Dedifferentiated amniotic fluid mesenchymal stem cell (primary cell): Measurements from ENCODE around the gene ZNF317.
A peak's percentile ranks its signal among the peaks of the same experiment; 100 is the strongest.

ENCODE experiments used
- DNase-seq: peaks from one replicate; pipeline ENCODE4 v3.0.0-alpha.2; 2016; ENCODE audit errors: extremely low spot score

Gene ZNF317

GRCh38 chr19:9140159-9140874 lies at the start of gene ZNF317:
Gene ZNF317 (plus strand): TSS chr19:9140397. CDS start chr19:9156017, 15,620 bp downstream.
- DNase-seq: peak; percentile 96

- no peak for DNase-seq
Observed at GRCh38 chr19:9107375-9107774, 32.8 kb upstream of the ZNF317 start, which contains the start of gene OR7G2. Gene OR7G2 (minus strand): TSS chr19:9107475. CDS start chr19:9103243, 4,232 bp downstream.

- no peak for DNase-seq
Observed at GRCh38 chr19:9109959-9110358, 30.2 kb upstream of the ZNF317 start.

- DNase-seq: no peak
Observed at GRCh38 chr19:9115307-9115813, 24.8 kb upstream of the ZNF317 start, which contains the start of gene OR7G1. Gene OR7G1 (minus strand): TSS chr19:9115763. CDS start chr19:9115763, 0 bp downstream.

GRCh38 chr19:9116547-9116946 lies 23.6 kb upstream of the ZNF317 start:
- no peak for DNase-seq

- no peak for DNase-seq
Observed at GRCh38 chr19:9126900-9127405, 13.2 kb upstream of the ZNF317 start, which contains the start of gene OR7G3. Gene OR7G3 (minus strand): TSS chr19:9126950. CDS start chr19:9126950, 0 bp downstream.

- no peak for DNase-seq
Observed at GRCh38 chr19:9128171-9128570, 12.0 kb upstream of the ZNF317 start.

GRCh38 chr19:9130965-9131364 lies 9.2 kb upstream of the ZNF317 start:
- DNase-seq: no peak

GRCh38 chr19:9132422-9132821 lies 7.8 kb upstream of the ZNF317 start:
- no peak for DNase-seq

GRCh38 chr19:9139609-9140158 lies 513 bp upstream of the ZNF317 start:
- no peak for DNase-seq

GRCh38 chr19:9144920-9145319 lies 4.7 kb downstream of the ZNF317 start:
- DNase-seq: no peak

- no peak for DNase-seq
Observed at GRCh38 chr19:9146882-9147281, 6.7 kb downstream of the ZNF317 start.

- no peak for DNase-seq
Observed at GRCh38 chr19:9148697-9149096, 8.5 kb downstream of the ZNF317 start.

GRCh38 chr19:9149997-9150396 lies 9.8 kb downstream of the ZNF317 start:
- DNase-seq: no peak

- DNase-seq: no peak
Observed at GRCh38 chr19:9150650-9151049, 10.5 kb downstream of the ZNF317 start.

- DNase-seq: no peak
Observed at GRCh38 chr19:9151367-9151766, 11.2 kb downstream of the ZNF317 start.

GRCh38 chr19:9155591-9155990 lies 15.4 kb downstream of the ZNF317 start:
- no peak for DNase-seq

GRCh38 chr19:9156304-9156703 lies 16.1 kb downstream of the ZNF317 start:
- no peak for DNase-seq

- DNase-seq: no peak
Observed at GRCh38 chr19:9159891-9160290, 19.7 kb downstream of the ZNF317 start.

GRCh38 chr19:9161427-9161826 lies 21.2 kb downstream of the ZNF317 start:
- no peak for DNase-seq

- no peak for DNase-seq
Observed at GRCh38 chr19:9165261-9165660, 25.1 kb downstream of the ZNF317 start.

GRCh38 chr19:9166846-9167245 lies 26.6 kb downstream of the ZNF317 start:
- DNase-seq: no peak
